GM19395 (cell line): Measurements from ENCODE around the gene RASD2.

ENCODE experiments used
- ATAC-seq: cut with Tn5 transposase; IDR thresholded peaks from one replicate; pipeline ENCODE4 v1.9.1; 2021; ENCODE audit warnings: mild to moderate bottlenecking, moderate library complexity; ENCODE audit not compliant: unreplicated experiment

RASD2 gene

GRCh38 chr22:35539910-35540594 is 579 bp upstream of the RASD2 start:
- ATAC-seq: no peak

GRCh38 chr22:35541254-35541748 is 670 bp downstream of the RASD2 start:
- ATAC-seq: no peak

- no peak for ATAC-seq
Observed at GRCh38 chr22:35542157-35542938, 1.7 kb downstream of the RASD2 start.

- no peak for ATAC-seq
Observed at GRCh38 chr22:35542939-35543516, 2.4 kb downstream of the RASD2 start.

DNA sequence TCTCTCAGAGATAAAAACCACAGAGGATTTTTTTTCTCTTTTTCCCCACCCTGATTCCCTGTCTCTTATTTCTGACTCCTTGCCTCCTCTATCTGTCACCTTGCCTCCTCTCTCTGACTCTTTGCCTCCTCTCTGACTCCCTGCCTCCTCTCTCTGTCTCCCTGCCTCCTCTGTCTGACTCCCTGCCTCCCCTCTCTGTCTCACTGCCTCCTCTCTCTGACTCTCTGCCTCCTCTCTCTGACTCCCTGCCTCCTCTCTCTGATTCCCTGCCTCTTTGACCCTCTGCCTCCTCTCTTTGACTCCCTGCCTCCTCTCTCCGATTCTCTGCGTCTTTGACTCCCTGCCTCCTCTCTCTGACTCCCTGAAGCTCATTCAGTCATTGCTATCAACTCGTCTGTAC is 3.1 kb downstream of the RASD2 start:
- no peak for ATAC-seq

GRCh38 chr22:35544189-35544588 is 3.6 kb downstream of the RASD2 start:
- no peak for ATAC-seq

- no peak for ATAC-seq
Observed at GRCh38 chr22:35544827-35545226, 4.2 kb downstream of the RASD2 start.

GRCh38 chr22:35546886-35547285 is 6.3 kb downstream of the RASD2 start:
- no peak for ATAC-seq

GRCh38 chr22:35547987-35548721 is 7.5 kb downstream of the RASD2 start:
- no peak for ATAC-seq

DNA sequence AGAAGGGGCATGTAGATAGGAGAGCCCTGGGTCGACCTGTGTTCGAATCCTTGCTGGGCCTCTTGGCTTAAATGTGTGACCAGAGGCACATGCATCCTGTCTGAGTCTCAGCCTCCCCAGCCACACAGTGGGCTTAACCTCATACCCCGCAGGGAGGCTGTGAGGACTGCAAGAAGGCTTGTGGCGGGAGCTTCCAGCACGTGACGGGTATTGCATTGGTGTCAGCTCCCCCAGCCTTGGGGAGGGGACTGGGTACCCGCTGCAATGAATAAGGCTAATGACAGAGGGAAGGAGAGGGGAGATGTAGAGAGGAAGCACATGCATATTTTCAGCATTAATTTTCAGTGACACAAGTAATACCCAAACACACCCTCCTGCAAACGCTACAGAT is 8.1 kb downstream of the RASD2 start:
- no peak for ATAC-seq

DNA sequence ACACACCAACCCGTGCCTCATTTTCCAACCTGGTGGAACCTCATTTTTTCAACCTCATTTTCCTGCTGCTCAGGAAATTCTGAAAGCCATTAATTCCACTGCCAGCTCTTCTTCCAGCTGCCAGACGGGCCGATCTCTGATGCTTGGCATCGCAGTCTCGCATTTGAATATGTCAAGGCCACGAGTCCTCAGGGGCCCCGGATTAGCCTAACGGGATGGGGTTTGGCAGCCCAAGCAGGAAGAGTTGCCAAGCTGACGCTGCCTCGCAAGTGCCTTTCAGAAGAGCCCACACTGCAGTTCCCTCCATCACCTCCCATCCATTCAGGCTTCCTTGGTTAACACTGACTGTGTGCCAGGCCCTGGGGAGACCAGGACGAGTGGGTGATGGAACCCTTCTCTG is 8.7 kb downstream of the RASD2 start:
- no peak for ATAC-seq

DNA sequence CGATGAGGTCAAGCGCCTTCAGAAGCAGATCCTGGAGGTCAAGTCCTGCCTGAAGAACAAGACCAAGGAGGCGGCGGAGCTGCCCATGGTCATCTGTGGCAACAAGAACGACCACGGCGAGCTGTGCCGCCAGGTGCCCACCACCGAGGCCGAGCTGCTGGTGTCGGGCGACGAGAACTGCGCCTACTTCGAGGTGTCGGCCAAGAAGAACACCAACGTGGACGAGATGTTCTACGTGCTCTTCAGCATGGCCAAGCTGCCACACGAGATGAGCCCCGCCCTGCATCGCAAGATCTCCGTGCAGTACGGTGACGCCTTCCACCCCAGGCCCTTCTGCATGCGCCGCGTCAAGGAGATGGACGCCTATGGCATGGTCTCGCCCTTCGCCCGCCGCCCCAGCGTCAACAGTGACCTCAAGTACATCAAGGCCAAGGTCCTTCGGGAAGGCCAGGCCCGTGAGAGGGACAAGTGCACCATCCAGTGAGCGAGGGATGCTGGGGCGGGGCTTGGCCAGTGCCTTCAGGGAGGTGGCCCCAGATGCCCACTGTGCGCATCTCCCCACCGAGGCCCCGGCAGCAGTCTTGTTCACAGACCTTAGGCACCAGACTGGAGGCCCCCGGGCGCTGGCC is 11.0 kb downstream of the RASD2 start:
- no peak for ATAC-seq

GRCh38 chr22:35552196-35552842 is 11.7 kb downstream of the RASD2 start:
- ATAC-seq: no peak

DNA sequence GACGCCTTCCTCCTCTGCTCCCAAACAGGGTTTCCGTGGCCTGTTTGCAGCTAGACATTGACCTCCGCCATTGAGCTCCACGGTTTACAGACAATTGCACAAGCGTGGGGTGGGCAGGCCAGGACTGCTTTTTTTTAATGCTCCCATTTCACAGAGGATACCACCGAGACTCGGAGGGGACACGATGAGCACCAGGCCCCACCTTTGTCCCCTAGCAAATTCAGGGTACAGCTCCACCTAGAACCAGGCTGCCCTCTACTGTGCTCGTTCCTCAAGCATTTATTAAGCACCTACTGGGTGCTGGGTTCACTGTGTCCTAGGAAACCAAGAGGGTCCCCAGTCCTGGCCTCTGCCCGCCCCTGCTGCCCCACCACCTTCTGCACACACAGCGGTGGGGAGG is 12.2 kb downstream of the RASD2 start:
- ATAC-seq: no peak

DNA sequence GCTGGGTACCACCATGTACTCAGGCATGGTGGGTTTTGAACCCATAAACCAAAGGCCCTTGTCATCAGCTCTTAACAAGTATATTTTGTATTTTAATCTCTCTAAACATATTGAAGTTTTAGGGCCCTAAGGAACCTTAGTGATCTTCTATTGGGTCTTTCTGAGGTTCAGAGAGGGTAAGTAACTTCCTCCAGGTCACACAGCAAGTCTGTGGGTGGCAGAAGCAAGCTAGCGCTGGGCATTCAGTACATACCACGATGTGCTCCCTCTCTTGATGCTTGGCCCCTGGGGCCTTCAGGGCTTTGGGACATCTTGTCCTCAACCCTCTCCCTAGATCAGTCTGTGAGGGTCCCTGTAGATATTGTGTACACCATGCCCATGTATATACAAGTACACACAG is 12.7 kb downstream of the RASD2 start:
- no peak for ATAC-seq

DNA sequence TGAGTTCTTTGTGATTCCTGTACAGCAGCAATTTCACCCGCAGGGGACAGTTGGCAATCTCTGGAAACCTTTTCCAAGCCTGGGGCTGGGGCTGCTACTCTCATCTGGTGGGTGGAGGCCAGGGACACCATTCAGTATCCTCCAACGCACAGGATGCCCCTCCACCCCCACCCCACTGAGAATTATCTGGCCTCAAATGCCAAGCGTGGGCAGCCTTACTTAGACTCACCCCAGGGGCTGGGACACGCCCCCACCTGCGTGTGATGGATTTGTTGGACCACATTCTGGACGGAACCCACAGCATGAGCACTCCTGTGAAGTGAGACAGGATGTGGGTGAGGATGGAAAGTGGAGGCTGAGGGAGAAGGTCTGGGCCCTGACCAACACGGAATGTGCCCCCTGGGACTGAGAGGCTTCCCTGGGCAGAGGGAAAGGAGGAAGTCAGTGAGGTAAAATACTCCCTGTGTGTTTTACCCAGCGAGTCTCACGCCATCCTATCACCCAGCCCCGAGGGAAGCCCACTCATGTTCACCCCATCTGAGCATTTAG is 13.7 kb downstream of the RASD2 start:
- ATAC-seq: no peak

DNA sequence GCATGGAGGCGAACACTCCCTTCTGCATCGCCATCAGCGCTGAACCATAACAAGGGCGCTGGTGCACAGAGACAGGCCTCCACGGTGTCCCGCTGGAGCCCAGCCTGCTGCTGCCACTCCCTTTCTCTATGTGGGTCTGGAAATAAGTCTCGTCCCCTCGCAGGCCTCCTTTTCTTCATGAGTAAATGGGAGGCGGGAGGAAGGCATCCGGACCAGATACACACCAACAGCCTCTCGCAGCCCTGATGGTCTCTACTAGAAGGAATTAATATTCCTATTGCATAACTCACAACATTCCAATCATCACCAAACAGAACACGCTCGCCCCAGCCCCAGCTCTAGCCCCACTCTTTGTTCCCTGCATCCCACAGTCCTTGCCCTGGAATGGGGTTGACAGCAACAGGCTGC is 14.9 kb downstream of the RASD2 start:
- no peak for ATAC-seq

DNA sequence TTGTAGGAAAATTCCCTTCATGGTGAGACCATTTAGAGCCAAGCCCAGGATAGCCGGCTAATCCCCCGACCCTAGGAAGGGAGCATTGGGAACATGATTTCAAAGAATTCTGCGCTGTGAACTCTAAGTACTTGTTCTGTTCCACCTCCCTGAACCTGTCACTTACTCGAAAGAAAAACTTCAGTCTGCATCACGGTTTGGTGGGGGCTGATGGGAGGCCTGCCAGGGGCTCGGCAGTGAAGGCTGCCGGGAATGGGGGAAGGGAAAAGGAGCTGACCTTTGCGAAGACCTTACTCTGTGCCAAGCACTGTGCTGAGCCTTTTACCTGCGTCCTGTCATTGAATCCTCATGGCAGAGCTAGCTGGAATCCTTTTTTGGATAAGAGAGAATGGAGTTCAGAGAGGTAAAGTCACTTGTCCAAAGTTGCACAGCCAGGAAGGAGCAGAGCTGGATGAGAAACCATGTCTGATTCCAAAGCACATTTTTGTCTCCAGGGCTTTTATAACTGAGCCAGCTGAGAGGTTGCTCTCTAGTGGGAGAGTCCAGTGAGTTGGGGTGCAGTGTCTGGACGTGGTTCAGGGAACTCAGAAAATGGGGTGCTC is 15.4 kb downstream of the RASD2 start:
- ATAC-seq: no peak

DNA sequence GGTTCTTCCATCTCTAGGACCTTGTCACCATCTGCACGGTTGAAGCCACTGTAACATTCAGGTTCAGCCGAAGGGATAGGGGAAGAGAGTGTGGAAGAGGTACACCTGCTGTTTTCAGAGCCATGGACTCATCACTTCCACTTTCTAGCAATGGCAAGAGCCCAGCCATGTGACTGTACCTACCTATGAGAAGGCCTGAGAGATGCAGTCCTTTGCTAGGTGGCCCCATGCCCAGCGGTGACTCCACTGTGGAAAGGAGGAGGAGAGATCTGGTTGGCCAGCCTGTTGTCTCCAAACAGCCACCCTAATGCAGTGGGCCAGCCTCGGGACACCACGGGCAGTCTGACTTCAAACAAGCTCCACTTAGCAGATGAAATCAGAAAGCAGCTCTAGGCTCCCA is 16.0 kb downstream of the RASD2 start:
- ATAC-seq: no peak

DNA sequence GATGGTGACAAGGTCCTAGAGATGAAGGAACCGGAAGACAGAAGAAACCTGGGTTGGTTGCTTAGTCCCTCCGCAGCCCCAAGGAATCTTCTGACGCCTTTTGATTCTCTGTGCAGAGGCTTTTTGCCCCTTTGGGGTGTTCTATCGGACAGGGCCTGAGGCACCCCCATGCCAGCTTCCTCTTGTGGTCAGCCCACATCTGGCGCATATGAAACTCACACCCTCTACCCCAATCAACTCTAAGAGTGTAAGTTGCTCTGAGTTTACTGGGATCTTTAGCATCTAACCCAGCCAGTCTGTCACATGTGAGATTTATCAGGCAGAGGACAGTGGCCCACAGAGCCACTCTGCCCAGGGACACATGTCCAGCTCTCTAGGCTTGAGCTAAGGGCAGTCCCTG is 17.4 kb downstream of the RASD2 start:
- ATAC-seq: no peak
